NCI-H1930 (cell line): ENCODE results near the gene KRTAP13-2.

Experiments
- DNase-seq, 2 experiments: peaks; one replicate each; lab custom pipeline; 2025; lab: John Stamatoyannopoulos, UW

Gene KRTAP13-2

DNA sequence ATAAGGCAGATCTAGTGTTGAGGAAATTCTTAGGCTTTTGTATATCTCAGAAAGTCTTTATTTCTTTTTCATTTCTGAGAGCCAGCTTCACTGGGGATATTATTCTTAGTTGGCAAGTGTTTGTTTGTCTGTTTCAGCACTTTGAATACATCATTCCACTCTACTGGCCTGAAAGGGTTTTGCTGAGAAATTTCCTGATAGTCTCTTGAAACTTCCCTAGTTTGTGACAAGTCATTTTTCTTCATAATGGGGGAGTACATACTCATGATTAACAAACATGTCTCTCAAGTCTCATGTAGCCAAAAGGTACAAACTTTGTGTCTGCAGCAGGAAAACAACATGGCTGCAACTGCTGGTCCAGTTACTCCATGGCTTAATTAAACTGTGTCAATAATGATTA, 45.7 kb downstream of the KRTAP13-2 start:
- no peak for DNase-seq
